BJ (cell line): ENCODE measurements around the gene UBR3. TPM values are rescaled to one million over a fixed set of nuclear protein-coding genes. Genes with fewer than 3 reads are reported as not detected.

Experiments
- CTCF ChIA-PET: fragments of 350-600 bp; formaldehyde crosslinking; extraction: SDS; loops from one replicate; lab custom pipeline; 2021; ENCODE audit warnings: antibody characterized with exemption, inconsistent platforms; lab: Yijun Ruan, JAX
- POLR2A ChIA-PET: fragments of 300-600 bp; sonication (Branson Sonifier 250); formaldehyde crosslinking; extraction: SDS; loops from one replicate; lab custom pipeline; 2021; ENCODE audit warnings: antibody characterized with exemption; lab: Charles Lee
- DNase-seq: peaks from one replicate; pipeline ENCODE4 v3.0.0-alpha.2; 2011; ENCODE audit warnings: low read depth
- H3K27me3 ChIP-seq: 2 replicates; pipeline ENCODE4 v1.6.0; 2011; ENCODE audit warnings: low read length; ENCODE audit not compliant: control insufficient read depth, insufficient read depth
- H3K36me3 ChIP-seq: 2 replicates; pipeline ENCODE4 v1.5.1; 2011; ENCODE audit warnings: low read length; ENCODE audit not compliant: control insufficient read depth, insufficient read depth
- H3K4me3 ChIP-seq: 2 replicates; pipeline ENCODE4 v1.5.1; 2011; ENCODE audit warnings: low read depth, mild to moderate bottlenecking, control low read depth, low read length
- polyA plus RNA-seq: library from polyadenylated mRNA; depleted of rRNA; stranded (reverse); fragments of >200 nt; gene quantifications from 2 replicates; pipeline ENCODE4 v1.2.3, GENCODE V29; 2011
- TF ChIP-seq, protein P1 (sequence below): IDR thresholded peaks from 2 replicates; pipeline ENCODE4 v1.5.1; 2011; ENCODE audit warnings: low read depth, mild to moderate bottlenecking, control low read depth, inconsistent platforms, low read length, moderate library complexity; ENCODE audit not compliant: insufficient read depth

Gene UBR3
- polyA plus RNA-seq, 1 experiment = 7.5 TPM

- Histone ChIP-seq H3K36me3 (no peaks in the 10 kb centered on the region; the same call in none of the 2 replicates), H3K27me3 (no peaks in the 10 kb centered on the region), H3K4me3 (no peak overlapping the region)
- TF ChIP-seq, protein P1, sequence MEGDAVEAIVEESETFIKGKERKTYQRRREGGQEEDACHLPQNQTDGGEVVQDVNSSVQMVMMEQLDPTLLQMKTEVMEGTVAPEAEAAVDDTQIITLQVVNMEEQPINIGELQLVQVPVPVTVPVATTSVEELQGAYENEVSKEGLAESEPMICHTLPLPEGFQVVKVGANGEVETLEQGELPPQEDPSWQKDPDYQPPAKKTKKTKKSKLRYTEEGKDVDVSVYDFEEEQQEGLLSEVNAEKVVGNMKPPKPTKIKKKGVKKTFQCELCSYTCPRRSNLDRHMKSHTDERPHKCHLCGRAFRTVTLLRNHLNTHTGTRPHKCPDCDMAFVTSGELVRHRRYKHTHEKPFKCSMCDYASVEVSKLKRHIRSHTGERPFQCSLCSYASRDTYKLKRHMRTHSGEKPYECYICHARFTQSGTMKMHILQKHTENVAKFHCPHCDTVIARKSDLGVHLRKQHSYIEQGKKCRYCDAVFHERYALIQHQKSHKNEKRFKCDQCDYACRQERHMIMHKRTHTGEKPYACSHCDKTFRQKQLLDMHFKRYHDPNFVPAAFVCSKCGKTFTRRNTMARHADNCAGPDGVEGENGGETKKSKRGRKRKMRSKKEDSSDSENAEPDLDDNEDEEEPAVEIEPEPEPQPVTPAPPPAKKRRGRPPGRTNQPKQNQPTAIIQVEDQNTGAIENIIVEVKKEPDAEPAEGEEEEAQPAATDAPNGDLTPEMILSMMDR = no peak
- no peak for DNase-seq
- CTCF ChIA-PET = interaction anchor here (0.6 kb wide), 1 partner anchor 698 kb away, joined by 3 read pairs; no protein-coding TSS in a partner anchor
- POLR2A ChIA-PET = no interaction called here
These were observed 227.7 kb downstream of the UBR3 start for GRCh38 chr2:170054997-170055396.

- POLR2A ChIA-PET = no interaction called here
- H3K27me3 ChIP-seq = no peaks in the 10 kb centered on the region
These were observed 229.6 kb downstream of the UBR3 start for GRCh38 chr2:170056900-170057299.

GRCh38 chr2:170063456-170064235 is 236.4 kb downstream of the UBR3 start:
- Histone ChIP-seq H3K36me3 (no peaks in the 10 kb centered on the region), H3K27me3 (no peaks in the 10 kb centered on the region), H3K4me3 (no peak overlapping the region)
- no peak for DNase-seq
- CTCF ChIA-PET = no interaction called here
- TF ChIP-seq, protein P1 = no peak
- POLR2A ChIA-PET = no interaction called here

More at GRCh38 chr2:170056900-170057299, 229.6 kb downstream of the UBR3 start:
- H3K36me3 ChIP-seq = no peaks in the 10 kb centered on the region; the same call in none of the 2 replicates
- H3K4me3 ChIP-seq = no peak overlapping the region
- TF ChIP-seq, protein P1 = no peak
- CTCF ChIA-PET = interaction anchor here (1.5 kb wide), 1 partner anchor 12 kb away, joined by 4 read pairs; no protein-coding TSS in a partner anchor
- no peak for DNase-seq

GRCh38 chr2:170070778-170071177 is 243.5 kb downstream of the UBR3 start:
- no peaks in the 10 kb centered on the region for H3K27me3 ChIP-seq
- H3K36me3 ChIP-seq = peaks cover 2% of the 10 kb centered on the region; the same call in 1 of the 2 replicates
- ChIA-PET POLR2A (no interaction called here), CTCF (no interaction called here)
- TF ChIP-seq, protein P1 = no peak
- H3K4me3 ChIP-seq = no peak overlapping the region
- no peak for DNase-seq

DNA sequence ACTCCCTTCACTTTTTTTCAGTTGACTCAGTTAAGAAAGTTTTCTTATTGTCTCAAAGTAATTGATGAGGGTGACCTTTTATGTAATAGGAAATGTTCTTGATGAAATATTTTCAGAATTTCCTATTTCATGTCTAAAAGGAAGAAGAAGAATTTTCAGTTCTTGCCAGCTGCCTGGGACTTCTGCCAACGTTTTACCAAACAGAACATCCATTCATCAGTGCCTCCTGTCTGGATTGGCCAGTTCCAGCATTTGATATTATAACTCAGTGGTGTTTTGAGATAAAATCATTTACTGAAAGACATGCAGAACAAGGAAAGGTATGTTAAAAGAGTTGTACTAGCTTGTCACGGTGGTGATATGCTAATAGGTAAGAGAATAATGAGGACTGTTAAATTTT is 246.0 kb downstream of the UBR3 start:
- DNase-seq = peak; percentile 8
- Histone ChIP-seq H3K4me3 (no peak overlapping the region), H3K36me3 (peaks cover 2% of the 10 kb centered on the region; the same call in 1 of the 2 replicates), H3K27me3 (no peaks in the 10 kb centered on the region)
- ChIA-PET CTCF (no interaction called here), POLR2A (no interaction called here)
- TF ChIP-seq, protein P1 = no peak
